HG03558 (cell line): Measurements from ENCODE around the gene SLC35G6.
"Not testable (repeated sequence)": the region's sequence is repeated elsewhere in the genome, so short reads cannot be mapped to it uniquely, and the experiment has no call there.

Source experiments
- ATAC-seq: cut with Tn5 transposase; IDR thresholded peaks from one replicate; pipeline ENCODE4 v1.9.1; 2021; ENCODE audit warnings: moderate number of reproducible peaks; ENCODE audit not compliant: unreplicated experiment; ENCODE audit errors: extremely low read depth

SLC35G6 gene

GRCh38 chr17:7477392-7478275 lies 3.6 kb upstream of the SLC35G6 start:
- no peak for ATAC-seq

DNA sequence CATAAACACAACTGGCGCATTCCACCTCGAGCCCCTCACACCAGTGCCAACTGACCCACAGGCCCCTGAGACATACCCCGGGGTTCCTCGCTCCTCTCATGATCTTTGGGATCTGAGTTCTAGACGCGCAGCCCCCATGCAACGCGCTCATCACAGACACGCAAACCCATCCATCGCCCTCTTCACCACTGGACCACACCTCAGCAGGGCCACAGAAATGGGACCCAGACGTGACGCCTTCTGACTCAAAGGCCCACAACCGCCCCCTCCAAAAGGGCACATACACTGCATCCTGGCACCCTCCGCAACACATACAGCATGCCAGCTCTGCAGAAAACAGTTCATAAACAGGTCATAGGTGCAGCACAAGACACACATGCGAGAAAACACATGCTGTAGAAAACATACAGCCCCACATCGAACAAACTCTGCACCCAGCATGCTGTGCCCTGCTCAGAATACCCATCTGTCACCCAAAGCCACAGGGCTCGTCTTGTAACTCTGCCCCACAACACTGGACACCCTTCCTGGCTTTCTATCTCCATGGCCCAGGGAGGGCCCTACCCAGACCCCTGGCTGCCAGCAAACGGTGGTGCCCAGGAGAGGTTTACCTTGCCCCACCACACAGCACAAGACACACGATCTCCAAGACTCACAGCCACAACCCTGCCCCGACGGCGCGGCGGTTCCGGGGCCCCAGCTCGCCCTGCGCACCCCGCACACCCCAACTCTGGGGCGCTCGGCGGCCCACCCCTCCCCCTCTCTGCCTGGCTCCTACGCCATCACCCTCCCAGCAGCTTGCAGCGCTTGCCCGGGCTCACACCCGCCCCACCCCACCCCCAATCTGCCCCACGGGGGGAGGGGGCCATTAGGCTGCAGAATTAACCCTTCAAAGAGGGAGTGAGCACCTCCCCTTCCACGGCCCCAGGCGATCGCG lies 2.7 kb upstream of the SLC35G6 start:
- no peak for ATAC-seq

DNA sequence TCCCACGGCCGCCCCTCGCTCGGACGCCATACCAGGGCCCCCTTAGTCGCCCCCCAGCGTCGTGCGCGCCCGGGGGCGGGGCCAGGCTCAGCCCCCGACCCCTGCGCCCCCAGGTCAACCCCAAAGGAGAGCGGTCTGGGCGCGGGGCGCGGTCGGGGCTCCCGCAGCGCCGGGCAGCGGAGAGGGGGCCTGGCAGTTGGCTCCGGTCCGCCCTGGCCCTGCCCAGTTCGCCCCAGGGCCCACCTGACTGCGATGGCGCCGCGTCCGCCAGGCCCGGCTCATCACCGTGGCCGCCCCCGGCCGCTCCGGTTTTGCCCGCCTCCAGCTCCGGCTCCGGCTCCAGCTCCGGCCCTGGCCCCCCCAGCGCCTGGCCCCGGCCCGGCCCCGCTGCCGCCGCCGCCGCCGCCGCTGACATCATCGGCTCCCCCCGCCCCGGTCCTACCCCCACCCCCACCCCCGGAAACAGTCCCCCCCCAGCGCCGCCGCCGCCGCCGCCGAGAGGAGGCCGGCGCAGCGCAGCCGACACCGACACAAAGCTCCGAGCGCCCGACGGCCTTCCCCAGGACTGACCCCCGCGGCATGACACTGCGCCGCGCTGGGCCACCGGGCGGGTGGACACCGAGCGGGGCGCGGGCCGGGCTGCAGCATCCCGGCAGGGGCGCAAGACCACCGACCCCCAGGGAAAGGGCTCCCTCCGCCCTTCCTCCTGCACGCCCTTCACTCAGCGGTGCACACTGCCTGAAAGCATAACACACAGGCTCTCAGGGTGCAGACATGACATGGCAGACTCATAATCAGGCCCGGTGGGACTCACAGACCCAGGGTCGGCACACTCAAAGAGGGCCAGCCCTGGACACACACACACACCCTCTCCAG lies 1.8 kb upstream of the SLC35G6 start, which contains the start of gene ZBTB4:
Gene ZBTB4, minus strand, starts transcription at position 419 of the 876 bp plus-strand sequence. CDS start 12,830 bp downstream, outside the sequence.
- ATAC-seq: no peak

DNA sequence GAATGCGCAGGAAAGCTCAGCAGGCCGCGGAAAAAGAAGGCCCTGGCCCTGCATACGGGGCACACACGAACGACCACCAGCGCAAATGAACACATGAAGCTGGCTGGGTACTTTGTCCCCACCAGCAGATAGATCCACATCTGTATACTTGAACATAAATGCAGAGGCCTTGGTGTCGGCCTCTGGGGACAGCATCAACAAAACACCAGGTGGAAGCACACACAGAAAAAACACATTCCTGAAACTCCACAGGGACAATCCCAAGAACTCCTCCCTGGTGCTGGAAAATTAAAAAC lies 1.2 kb upstream of the SLC35G6 start:
- no peak for ATAC-seq

DNA sequence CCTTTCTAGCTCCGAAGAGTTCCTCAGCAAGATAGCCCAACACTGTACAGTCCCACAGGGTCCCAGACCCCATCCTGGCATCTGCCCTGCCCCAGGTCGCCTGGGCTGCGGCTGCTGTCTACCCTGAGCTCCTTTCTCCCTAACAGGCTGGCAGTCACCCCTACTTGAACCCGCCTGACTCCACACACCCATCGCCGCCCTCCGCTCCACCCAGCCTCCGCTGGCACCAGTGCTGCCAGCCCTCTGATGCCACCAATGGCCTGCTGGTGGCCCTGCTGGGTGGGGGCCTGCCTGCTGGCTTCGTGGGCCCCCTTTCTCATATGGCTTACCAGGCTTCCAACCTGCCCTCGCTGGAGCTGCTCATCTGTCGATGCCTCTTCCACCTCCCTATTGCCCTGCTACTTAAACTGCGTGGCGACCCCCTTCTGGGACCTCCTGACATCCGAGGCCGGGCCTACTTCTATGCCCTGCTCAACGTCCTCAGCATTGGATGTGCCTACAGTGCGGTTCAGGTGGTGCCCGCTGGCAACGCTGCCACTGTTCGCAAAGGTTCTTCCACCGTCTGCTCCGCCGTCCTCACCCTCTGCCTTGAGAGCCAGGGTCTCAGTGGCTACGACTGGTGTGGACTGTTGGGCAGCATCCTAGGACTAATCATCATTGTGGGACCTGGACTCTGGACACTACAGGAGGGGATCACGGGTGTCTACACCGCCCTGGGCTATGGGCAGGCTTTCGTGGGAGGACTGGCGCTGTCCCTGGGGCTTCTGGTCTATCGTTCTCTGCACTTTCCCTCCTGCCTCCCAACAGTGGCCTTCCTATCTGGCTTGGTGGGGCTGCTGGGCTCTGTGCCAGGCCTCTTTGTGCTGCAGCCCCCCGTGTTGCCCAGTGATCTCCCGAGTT lies 846 bp downstream of the SLC35G6 start:
- ATAC-seq: not testable (repeated sequence)

GRCh38 chr17:7482742-7483088 lies 1.5 kb downstream of the SLC35G6 start:
- ATAC-seq: not testable (repeated sequence)

DNA sequence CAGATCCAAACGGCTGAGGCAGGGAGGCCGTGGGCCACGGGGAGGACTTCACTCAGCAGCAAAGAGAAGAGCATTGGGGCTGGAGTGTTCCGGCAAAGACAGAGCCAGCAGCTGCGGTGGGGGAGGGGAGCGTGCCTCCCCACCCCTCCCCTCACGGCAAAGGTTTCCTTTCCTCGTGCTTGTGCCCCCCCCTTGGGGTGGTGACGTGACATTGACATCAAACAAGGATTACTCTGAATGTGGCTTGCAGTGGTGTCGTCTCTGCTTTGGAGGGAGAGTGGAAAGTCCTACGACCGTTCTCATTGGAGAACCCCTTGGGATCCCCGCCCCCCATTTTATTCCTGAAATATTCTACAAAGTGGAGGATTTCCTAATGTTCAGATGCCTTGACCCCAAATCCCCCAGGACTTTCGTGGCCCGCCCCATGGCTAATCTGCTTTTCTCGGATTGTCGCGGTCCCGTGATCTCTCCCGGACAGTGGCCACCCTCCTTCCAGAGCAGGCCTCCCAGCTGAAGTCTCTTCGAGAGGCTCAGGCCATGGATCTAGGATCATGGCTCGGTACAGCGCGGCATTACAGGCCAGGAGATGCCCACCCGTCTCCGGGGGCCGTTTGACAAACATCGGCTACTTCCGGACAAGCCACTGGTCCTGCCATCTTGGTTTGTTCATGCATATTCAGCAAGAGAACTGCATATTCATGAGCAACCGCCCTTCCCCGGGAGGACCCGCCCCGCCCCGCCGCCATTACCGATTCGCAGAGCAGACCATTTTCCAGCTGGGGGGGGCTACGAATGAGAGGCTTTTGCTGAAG lies 2.2 kb downstream of the SLC35G6 start:
- ATAC-seq: no peak

DNA sequence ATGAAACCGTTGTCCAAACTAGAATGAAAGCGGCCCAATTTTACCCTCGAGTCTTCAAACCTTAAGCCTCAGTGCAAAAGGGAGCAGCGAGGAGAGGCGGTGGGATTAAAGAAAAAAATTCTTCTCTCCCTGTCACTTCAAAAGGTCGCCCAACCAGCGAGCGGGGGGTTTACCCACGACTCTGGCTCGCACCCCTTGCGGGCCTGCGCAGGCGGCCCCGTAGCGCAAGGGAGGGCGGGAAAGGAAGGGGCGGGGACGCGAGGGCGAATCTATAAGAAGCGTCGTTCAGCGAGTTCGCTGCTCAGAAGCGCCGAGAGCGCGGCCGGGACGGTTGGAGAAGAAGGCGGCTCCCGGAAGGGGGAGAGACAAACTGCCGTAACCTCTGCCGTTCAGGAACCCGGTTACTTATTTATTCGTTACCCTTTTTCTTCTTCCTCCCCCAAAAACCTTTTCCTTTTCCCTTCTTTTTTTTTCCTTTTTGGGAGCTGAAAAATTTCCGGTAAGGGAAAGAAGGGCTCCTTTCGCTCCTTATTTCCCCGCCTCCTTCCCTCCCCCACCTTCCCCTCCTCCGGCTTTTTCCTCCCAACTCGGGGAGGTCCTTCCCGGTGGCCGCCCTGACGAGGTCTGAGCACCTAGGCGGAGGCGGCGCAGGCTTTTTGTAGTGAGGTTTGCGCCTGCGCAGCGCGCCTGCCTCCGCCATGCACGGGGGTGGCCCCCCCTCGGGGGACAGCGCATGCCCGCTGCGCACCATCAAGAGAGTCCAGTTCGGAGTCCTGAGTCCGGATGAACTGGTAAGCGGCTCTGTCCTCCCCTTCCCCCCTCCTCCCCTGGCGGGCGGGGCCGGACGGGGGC lies 3.0 kb downstream of the SLC35G6 start, which contains the start of gene POLR2A:
Gene POLR2A, plus strand, starts transcription at position 300 of the 852 bp plus-strand sequence.
- ATAC-seq: peak; percentile 42

- ATAC-seq: no peak
Observed at GRCh38 chr17:7484919-7485377, 3.7 kb downstream of the SLC35G6 start.

- no peak for ATAC-seq
Observed at GRCh38 chr17:7486181-7486580, 4.9 kb downstream of the SLC35G6 start.

DNA sequence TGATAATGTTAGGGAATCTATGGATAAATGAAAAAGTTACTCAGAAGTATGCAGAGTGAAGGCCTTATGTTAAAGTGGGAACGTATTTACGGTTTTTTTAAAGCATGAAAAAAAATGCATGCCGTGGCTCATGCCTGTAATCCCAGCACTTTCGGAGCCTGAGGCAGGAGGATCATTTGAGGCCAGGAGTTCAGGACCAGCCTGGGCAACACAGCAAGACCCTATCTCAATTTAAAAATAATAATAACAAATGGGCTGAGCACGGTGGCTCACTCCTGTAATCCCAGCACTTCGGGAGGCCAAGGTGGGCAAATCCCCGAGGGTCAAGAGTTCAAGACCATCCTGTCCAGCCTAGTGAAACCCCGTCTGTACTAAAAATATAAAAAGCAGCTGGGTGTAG lies 8.9 kb downstream of the SLC35G6 start:
- no peak for ATAC-seq

- no peak for ATAC-seq
Observed at GRCh38 chr17:7491583-7491982, 10.3 kb downstream of the SLC35G6 start.

DNA sequence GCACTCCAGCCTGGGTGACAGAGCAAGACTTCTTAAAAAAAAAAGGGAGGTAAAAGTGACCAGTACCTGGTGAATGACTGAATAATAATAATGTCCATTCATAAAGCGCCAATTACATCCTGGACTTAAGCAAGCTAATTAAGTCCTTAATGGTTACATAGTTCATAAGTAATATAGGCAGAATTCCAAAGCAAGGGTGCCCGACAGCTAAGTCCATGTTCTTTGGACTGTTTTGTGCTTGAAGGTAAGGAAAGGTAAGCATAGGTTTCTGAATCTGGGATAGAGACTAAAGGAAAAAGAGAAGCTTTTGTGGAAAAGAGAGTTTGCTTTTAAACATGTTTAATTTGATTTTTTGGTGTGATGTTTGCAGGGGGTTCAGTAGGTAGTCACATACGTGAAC lies 12.7 kb downstream of the SLC35G6 start:
- ATAC-seq: no peak

DNA sequence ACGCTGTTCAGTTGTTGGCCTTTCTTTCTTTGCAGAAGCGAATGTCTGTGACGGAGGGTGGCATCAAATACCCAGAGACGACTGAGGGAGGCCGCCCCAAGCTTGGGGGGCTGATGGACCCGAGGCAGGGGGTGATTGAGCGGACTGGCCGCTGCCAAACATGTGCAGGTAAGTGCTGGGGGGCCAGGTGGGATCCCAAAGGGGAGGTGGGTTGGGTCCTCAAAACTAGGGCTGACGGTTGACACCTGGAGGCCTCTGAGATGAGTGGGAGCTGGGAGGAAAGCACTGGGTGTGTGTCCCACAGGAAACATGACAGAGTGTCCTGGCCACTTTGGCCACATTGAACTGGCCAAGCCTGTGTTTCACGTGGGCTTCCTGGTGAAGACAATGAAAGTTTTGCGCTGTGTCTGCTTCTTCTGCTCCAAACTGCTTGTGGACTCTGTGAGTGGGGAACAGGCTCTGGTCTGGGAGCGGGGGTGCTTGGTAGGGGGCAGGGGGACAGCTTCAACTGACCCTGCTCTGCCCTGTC lies 14.7 kb downstream of the SLC35G6 start:
- no peak for ATAC-seq

- no peak for ATAC-seq
Observed at GRCh38 chr17:7496470-7497183, 15.4 kb downstream of the SLC35G6 start.

- no peak for ATAC-seq
Observed at GRCh38 chr17:7497228-7497627, 16.0 kb downstream of the SLC35G6 start.

- ATAC-seq: no peak
Observed at GRCh38 chr17:7497636-7498035, 16.4 kb downstream of the SLC35G6 start.
